GM23338 (cell line): ENCODE data around the gene CSPG4. TPM values are rescaled to one million over a fixed set of nuclear protein-coding genes. Genes with fewer than 3 reads are reported as not detected.
A peak's percentile ranks its signal among the peaks of the same experiment; 100 is the strongest.

Experiments
- ATAC-seq: fragments of 200-7000 bp; cut with Tn5 transposase; 3 replicates; pipeline ENCODE4 v1.9.1; 2020
- DNase-seq: peaks from one replicate; pipeline ENCODE4 v3.0.0-alpha.2; 2015; ENCODE audit warnings: low spot score
- H2AFZ ChIP-seq: fragments of 200-600 bp; sonication (generic); 2 replicates; pipeline ENCODE4 v1.8.0; 2016; ENCODE audit warnings: antibody characterized with exemption, mild to moderate bottlenecking, moderate library complexity
- H3F3A ChIP-seq: fragments of 200-600 bp; sonication (generic); replicated peaks from 2 replicates; pipeline ENCODE4 v1.8.0; 2017; ENCODE audit warnings: antibody characterized with exemption, mixed run types, low read depth
- H3K27ac ChIP-seq: fragments of 200-600 bp; sonication (generic); 2 replicates; pipeline ENCODE4 v1.6.1; 2016; ENCODE audit warnings: low read depth
- H3K27me3 ChIP-seq: fragments of 200-600 bp; sonication (generic); 2 replicates; pipeline ENCODE4 v1.8.0; 2016; ENCODE audit warnings: mild to moderate bottlenecking, mixed run types, moderate library complexity; ENCODE audit not compliant: insufficient read depth
- H3K36me3 ChIP-seq: fragments of 200-600 bp; sonication (generic); 2 replicates; pipeline ENCODE4 v1.8.0; 2016; ENCODE audit warnings: mild to moderate bottlenecking; ENCODE audit not compliant: insufficient read depth
- H3K4me1 ChIP-seq: fragments of 200-600 bp; sonication (generic); 2 replicates; pipeline ENCODE4 v1.8.0; 2016; ENCODE audit warnings: mild to moderate bottlenecking, moderate library complexity; ENCODE audit not compliant: insufficient read depth
- H3K4me2 ChIP-seq: fragments of 200-600 bp; sonication (generic); 2 replicates; pipeline ENCODE4 v1.7.1; 2017; ENCODE audit warnings: mixed run types
- H3K4me3 ChIP-seq: fragments of 200-600 bp; sonication (generic); 2 replicates; pipeline ENCODE4 v1.6.1; 2016; ENCODE audit warnings: mixed run types
- H3K79me2 ChIP-seq: fragments of 200-600 bp; sonication (generic); replicated peaks from 2 replicates; pipeline ENCODE4 v1.8.0; 2017; ENCODE audit warnings: mild to moderate bottlenecking; ENCODE audit not compliant: insufficient read depth
- H3K9me2 ChIP-seq: fragments of 200-600 bp; sonication (generic); 2 replicates; pipeline ENCODE4 v1.8.0; 2017; ENCODE audit not compliant: insufficient read depth
- H4K20me1 ChIP-seq: fragments of 200-600 bp; sonication (generic); replicated peaks from 2 replicates; pipeline ENCODE4 v1.8.0; 2017; ENCODE audit warnings: mild to moderate bottlenecking; ENCODE audit not compliant: insufficient read depth
- H3K27ac Mint-ChIP-seq: 2 replicates; pipeline ENCODE4 v1.8.0; 2020; ENCODE audit warnings: inconsistent platforms, mild to moderate bottlenecking, moderate library complexity, mixed read lengths
- H3K27me3 Mint-ChIP-seq: 3 replicates; pipeline ENCODE4 v1.8.0; 2022; ENCODE audit warnings: low read depth, mild to moderate bottlenecking, moderate library complexity, mixed read lengths, inconsistent platforms; ENCODE audit not compliant: insufficient read depth, poor library complexity
- H3K36me3 Mint-ChIP-seq: 3 replicates; pipeline ENCODE4 v1.8.0; 2021; ENCODE audit warnings: low read depth, mild to moderate bottlenecking, inconsistent platforms, moderate library complexity, mixed read lengths
- H3K4me1 Mint-ChIP-seq: 3 replicates; pipeline ENCODE4 v1.8.0; 2020; ENCODE audit warnings: mild to moderate bottlenecking, inconsistent platforms, mixed read lengths
- H3K4me3 Mint-ChIP-seq: 3 replicates; pipeline ENCODE4 v1.8.0; 2021; ENCODE audit warnings: moderate library complexity, mild to moderate bottlenecking, inconsistent platforms, mixed read lengths
- H3K9me3 Mint-ChIP-seq: 3 replicates; pipeline ENCODE4 v1.8.0; 2020; ENCODE audit warnings: moderate library complexity, mild to moderate bottlenecking, inconsistent platforms, mixed read lengths
- CREB1 ChIP-seq: fragments of 250-450 bp; sonication (Bioruptor Pico); IDR thresholded peaks from 2 replicates; pipeline ENCODE4 v1.5.0; 2020; ENCODE audit warnings: low read depth, mild to moderate bottlenecking, moderate library complexity
- CTCF ChIP-seq, 2 experiments: fragments of 200-600 bp in 1 of 2; sonication (generic) in 1 of 2; conservative IDR thresholded peaks; 2 replicates each; pipeline versions ENCODE4 v1.5.1 to v1.6.1; 2016 to 2017; ENCODE audit warnings: antibody characterized with exemption in 2 of 2, low read depth in 2 of 2, mild to moderate bottlenecking in 2 of 2, moderate library complexity in 1 of 2
- ETS1 ChIP-seq: IDR thresholded peaks from 2 replicates; pipeline ENCODE4 v1.6.1; 2016; ENCODE audit warnings: antibody characterized with exemption
- EZH2phosphoT487 ChIP-seq: fragments of 200-600 bp; sonication (generic); IDR thresholded peaks from one replicate; pipeline ENCODE4 v1.8.1; 2018; ENCODE audit warnings: antibody characterized with exemption; ENCODE audit not compliant: unreplicated experiment
- JUNB ChIP-seq: IDR thresholded peaks from one replicate; pipeline ENCODE4 v1.6.1; 2016; ENCODE audit warnings: antibody characterized with exemption; ENCODE audit not compliant: unreplicated experiment
- NANOG ChIP-seq: IDR thresholded peaks from 2 replicates; pipeline ENCODE4 v1.6.1; 2016; ENCODE audit warnings: antibody characterized with exemption, borderline replicate concordance
- STAT1 ChIP-seq: IDR thresholded peaks from one replicate; pipeline ENCODE4 v1.6.1; 2016; ENCODE audit warnings: antibody characterized with exemption; ENCODE audit not compliant: unreplicated experiment
- ZNF114 ChIP-seq: fragments of 250-450 bp; sonication (Bioruptor Pico); IDR thresholded peaks from 2 replicates; pipeline ENCODE4 v1.5.0; 2020; ENCODE audit warnings: mild to moderate bottlenecking, moderate library complexity
- ZNF331 ChIP-seq: fragments of 250-450 bp; sonication (Bioruptor Pico); IDR thresholded peaks from 2 replicates; pipeline ENCODE4 v1.5.0; 2020; ENCODE audit warnings: low read depth, mild to moderate bottlenecking, moderate library complexity
- ZNF462 ChIP-seq: fragments of 250-450 bp; sonication (Bioruptor Pico); IDR thresholded peaks from 2 replicates; pipeline ENCODE4 v1.5.0; 2020; ENCODE audit warnings: mild to moderate bottlenecking, moderate library complexity
- polyA plus RNA-seq: library from polyadenylated mRNA; unstranded; fragments of >200 nt; fragmentation: Nextera tagmentation; extraction: Ambion mirVana; gene quantifications from 2 replicates; pipeline ENCODE4 v1.2.1, GENCODE V29; 2016
- total RNA-seq: library from RNA; depleted of rRNA; stranded (reverse); fragments of >200 nt; shearing (Covaris generic); gene quantifications from 2 replicates; pipeline ENCODE4 v1.2.3, GENCODE V29; 2014

The CSPG4 gene
- total and polyA plus RNA-seq, 2 experiments from 2014 or later = 0.27 to 4.0 TPM

GRCh38 chr15:75650908-75651809 lies 61.5 kb downstream of the CSPG4 start (continued):
- no peak for TF ChIP-seq CTCF (conservative IDR thresholded peaks at IDR 0.05; ENCODE audit: low read depth in 2 of 2)
- no peak for TF ChIP-seq ZNF114 (CRISPR knock-in tag)
- no peak for TF ChIP-seq NANOG
- no peak for TF ChIP-seq ETS1
- TF ChIP-seq ZNF331 = no peak
- no peak for TF ChIP-seq EZH2phosphoT487

DNA sequence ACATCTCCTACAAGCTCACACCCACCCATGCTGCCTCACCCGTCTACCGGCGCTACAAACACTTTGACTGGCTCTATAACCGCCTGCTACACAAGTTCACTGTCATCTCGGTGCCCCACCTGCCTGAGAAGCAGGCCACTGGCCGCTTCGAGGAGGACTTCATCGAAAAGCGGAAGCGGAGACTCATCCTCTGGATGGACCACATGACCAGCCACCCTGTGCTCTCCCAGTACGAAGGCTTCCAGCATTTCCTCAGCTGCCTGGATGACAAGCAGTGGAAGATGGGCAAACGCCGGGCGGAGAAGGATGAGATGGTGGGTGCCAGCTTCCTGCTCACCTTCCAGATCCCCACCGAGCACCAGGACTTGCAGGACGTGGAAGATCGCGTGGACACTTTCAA lies 62.8 kb downstream of the CSPG4 start:
- peak overlapping the region; percentile 99; the same call in 1 of the 2 replicates for H3K4me2 ChIP-seq
- no peaks in the 10 kb centered on the region for H3K9me2 ChIP-seq
- no peak overlapping the region for H2AFZ ChIP-seq
- Mint-ChIP-seq H3K9me3 (no peaks in the 10 kb centered on the region), H3K4me3 (peak overlapping the region; percentile 96), H3K4me1 (peaks cover 59% of the 10 kb centered on the region), H3K36me3 (peaks cover 28% of the 10 kb centered on the region), H3K27ac (no peak overlapping the region), H3K27me3 (peaks cover 42% of the 10 kb centered on the region)
- DNase-seq (no peak), ATAC-seq (no peak)
- peaks cover 12% of the 10 kb centered on the region; the same call in 1 of the 2 replicates for H4K20me1 ChIP-seq
- peaks cover 27% of the 10 kb centered on the region for H3K4me1 ChIP-seq
- peaks cover 17% of the 10 kb centered on the region for H3K27me3 ChIP-seq
- H3K27ac ChIP-seq = no peak overlapping the region
- peaks cover 52% of the 10 kb centered on the region for H3K79me2 ChIP-seq
- no peak overlapping the region; the same call in 1 of the 2 replicates for H3K4me3 ChIP-seq
- no peaks in the 10 kb centered on the region; the same call in 1 of the 2 replicates for H3K36me3 ChIP-seq
- H3F3A ChIP-seq = peaks cover 29% of the 10 kb centered on the region
- TF ChIP-seq ZNF462 (CRISPR knock-in tag) (no peak), CREB1 (CRISPR knock-in tag) (no peak), JUNB (no peak), CTCF (conservative IDR thresholded peaks at IDR 0.05; ENCODE audit: low read depth in 2 of 2) (no peak), ZNF114 (CRISPR knock-in tag) (no peak), STAT1 (no peak), NANOG (no peak)
